GM12891 (cell line): ENCODE results near the gene THADA.

Experiments
- POLR2A ChIP-seq: IDR thresholded peaks from 2 replicates; pipeline ENCODE4 v1.6.1; 2011; ENCODE audit warnings: low read depth, low read length, control low read depth
- POLR2AphosphoS5 ChIP-seq: IDR thresholded peaks from 2 replicates; pipeline ENCODE4 v1.6.1; 2011; ENCODE audit warnings: low read depth, low read length, control low read depth

DNA sequence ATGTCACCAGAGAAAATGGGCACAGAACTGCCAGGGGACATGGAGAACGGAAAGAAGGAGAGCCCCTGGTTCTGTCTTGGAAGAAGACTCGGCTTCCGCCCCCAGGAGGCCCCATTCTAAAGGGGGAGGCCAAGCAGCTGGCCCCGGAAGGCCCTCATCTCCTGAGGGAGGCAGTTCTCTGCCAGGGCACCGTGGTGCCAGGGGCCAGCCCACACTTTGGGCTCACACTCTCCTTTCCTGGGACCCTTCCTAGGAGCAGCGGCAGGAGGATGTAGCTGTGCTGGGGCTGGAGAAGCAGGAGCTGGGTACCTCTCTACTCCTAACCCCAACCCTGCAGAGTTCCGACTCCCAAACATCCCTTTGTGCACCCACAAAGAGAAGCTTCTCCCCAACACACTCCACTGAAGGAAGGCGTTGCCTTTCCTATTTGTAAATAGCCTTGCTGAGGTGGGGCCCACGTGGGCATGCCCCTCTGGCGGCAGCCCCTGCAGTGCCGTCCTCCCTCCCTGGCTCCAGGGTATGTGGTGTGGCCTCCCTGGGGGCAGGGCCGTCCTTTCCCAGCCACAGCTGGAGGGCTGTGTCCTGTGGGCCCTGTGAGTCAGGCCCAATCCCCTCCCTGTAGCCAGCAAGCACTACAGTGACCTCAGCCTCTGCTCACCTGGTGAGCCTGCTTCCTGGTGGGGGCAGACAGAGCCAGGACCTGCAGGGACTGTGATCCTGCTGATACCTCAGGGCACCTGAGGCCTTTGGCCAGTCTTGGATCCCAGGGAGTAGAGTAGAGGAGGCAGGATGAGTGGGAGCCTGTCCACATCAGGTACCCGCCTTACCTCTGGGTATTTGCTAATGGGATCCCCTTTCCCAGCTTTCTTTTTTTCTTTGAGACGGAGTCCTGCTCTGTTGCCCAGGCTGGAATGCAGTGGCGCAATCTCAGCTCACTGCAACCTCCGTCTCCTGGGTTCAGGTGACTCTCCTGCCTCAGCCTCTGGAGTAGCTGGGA lies 396.0 kb downstream of the THADA start:
- TF ChIP-seq POLR2A (no peak), POLR2AphosphoS5 (no peak)
